NCI-H187 treated with DMSO at 0.1 percent for 48 hours (cell line): Measurements from ENCODE around the gene SLC4A7.
"Not testable (repeated sequence)": the region's sequence is repeated elsewhere in the genome, so short reads cannot be mapped to it uniquely, and the experiment has no call there.

Source experiments
- DNase-seq: peaks from one replicate; lab custom pipeline; 2025; lab: John Stamatoyannopoulos, UW

SLC4A7 gene

DNA sequence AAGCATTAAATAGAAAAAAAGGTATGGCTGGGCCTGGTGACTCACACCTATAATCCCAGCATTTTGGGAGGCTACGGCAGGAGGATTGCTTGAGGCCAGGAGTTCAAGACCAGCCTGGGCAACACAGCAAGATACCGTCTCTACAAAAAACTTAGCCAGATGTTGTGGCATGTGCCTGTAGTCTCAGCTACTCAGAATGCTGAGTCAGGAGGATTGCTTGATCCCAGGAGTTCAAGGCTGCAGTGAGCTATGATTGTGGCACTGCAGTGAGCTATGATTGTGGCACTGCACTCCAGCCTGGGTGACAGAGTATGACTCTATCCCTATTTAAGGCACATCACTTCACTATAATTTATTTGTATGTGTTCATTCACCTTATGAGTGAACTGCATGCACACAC is 54.3 kb downstream of the SLC4A7 start:
- DNase-seq = no peak

DNA sequence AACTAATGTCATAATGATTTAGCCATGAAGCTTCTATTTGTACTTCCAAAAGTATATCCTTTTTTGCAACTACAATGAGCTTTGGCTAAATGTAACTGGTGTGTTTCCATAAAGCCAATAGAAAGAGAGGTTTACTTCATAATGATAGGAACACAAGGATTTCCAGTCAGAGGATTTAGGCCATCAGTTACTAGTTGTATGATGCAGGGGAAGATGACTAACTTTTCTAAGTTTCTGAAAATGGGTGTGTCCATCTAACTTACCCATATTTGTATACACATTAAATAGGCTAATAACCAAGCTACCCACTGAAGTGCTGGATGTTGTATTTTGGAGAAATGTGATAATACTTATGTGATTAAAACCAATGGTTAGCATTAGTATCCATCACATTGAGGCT is 55.7 kb downstream of the SLC4A7 start:
- no peak for DNase-seq

DNA sequence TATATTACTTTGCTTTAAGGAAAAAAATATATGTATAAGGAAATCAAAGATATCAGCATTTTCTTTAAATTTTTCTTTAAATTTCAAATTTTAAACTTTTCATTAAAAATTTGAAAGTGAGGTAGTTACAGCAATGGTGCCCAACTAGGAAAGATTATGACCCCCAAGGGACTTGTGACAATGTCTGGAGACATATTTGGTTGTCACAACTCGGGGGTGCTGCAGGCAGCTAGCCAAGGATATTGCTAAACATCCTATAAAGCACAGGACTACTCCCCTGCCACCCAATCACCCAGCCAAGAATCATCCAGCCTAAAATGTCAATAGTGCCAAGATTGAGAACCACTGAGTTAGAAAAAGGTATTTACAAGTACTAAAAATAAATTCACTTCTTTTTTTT is 57.3 kb downstream of the SLC4A7 start:
- no peak for DNase-seq

DNA sequence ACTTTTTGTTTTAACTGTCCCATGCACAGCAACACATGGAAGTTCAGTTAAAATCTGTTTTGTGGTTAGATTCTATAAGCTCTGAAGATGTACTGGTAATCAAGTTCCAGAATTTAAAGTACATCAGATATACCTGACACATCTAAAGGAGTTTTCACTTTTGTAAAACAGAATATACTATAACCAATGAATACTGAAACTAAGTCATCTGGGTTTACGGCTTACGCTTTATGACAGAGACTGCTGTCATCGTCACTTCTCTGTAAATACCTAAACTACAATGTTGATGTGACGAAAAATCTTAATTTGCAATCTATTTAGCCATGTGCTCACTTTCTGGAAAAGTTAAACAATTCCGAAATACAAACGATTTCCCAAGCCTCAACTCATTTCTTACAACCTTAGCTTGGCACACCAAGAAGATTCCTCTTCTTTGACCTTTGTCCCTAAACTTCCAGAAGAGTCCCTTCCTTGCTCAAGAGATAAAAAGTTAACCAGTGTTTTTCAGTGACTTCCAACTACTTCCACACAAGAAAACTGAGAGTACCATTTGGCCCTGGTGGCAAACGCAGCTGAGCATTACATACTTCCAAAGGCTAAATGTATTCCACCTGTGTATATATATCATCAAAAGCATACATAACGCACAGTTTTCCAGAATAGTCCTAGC is 58.2 kb downstream of the SLC4A7 start:
- DNase-seq = no peak

DNA sequence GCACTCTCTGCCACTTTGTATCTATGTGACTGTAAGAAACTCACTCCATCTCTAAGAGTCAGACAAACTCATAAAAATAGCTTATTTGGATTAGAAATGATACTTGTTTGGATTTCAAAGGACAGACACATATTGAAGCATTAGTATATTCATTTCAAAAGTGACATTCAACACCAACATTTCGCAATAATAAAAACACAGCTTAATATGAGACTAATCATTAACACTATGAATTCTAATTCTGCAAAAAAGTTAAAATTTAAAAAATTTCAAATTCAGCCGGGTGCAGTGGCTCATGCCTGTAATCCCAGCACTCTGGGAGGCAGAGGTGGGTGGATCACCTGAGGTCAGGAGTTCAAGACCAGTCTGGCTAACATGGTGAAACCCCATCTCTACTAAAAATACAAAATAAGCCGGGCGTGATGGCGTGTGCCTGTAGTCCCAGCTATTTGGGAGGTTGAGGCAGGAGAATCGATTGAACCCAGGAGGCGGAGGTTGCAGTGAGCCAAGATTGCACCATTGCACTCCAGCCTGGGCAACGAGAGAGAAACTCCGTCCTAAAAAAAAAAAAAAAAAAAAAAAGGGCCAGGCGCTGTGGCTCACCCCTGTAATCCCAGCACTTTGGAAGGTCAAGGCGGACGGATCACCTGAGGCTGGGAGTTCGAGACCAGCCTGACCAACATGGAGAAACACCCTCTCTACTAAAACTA is 59.2 kb downstream of the SLC4A7 start:
- DNase-seq = not testable (repeated sequence)

DNA sequence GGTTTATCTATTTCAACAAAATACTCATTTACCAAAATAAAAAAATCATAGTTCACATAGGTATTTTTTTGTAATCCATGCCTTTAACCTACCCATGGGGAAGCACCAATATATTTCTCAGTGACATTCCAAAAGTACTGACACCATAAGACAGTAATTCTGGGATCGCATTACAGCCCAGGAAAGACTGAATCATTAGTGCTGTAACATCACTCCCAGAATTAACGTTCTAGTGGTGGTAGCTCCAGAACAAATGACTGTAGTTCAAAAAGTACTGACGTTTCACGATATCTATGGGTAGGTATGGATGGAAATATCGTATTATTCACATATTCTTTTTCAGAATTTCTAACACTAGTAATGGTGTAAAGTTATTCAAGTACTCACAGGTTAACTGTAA is 60.7 kb downstream of the SLC4A7 start:
- DNase-seq = no peak

DNA sequence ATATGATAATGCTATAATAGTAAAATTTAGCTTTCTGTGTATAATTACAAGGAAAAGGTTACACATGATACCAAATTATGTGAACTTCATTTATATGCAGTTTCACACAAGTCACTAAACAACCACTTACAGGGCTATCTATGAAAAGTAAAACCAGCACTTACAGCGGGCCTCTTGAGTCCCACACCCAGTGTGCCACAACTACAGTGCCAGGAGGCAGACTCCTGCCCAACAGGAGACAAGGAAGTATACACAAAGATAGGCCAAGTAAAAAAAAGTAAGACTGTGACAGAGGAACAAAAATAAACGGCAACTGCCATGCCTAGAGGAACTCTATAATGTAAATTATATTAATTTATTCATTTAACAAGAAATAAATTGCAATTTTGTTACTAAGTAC is 61.6 kb downstream of the SLC4A7 start:
- DNase-seq = no peak

DNA sequence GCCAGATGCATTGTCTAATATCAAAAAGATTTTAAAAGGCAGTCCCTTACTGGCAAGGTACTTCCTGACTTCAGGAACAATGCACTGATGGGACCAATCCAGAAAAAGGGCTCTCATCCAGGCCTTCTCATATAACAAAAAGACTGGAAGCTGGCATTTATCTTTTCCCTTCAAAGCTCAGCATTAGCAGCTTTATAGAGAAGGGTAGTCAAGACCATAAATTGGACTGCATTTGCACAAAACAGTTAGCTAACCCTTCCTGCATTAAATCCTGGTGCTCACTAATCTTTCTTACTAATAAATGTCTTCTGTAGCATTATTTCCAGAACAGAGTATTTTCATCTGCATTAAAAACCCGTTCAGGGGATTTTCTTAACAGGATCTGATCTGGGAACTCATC is 69.0 kb downstream of the SLC4A7 start:
- no peak for DNase-seq

DNA sequence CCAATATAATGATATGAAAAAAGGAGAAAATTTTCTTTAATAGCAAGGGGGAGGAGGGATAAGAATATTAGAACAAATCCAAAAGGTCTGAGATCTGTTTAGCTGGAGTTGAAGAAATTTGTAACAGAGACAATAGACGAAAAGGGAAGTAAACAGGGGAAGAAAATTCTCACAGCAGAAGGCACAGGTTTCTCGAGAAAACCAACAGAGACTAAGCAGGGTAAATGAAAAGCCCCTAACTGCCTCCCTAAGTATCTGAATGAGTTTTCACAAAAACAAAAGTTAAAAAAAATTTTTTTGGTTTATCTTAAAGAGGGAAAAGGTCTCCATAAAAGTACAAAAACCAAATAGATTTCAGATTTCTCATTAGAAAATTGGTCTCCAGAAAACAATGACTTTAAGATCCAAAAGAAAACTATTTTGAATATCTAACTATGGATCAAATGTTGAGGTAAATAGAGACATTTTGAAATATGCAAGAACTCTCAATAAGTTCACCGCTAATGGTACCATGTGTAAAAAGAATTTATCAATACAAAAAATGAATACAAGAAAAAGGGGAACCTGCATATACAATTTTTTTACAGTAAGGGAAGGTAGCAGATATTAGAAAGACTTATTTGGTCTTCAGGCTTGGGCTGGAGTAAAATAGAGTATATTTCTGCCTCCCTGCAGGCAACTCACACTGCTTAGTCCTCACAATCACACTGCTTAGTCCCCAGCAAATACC is 91.1 kb downstream of the SLC4A7 start:
- DNase-seq = no peak

DNA sequence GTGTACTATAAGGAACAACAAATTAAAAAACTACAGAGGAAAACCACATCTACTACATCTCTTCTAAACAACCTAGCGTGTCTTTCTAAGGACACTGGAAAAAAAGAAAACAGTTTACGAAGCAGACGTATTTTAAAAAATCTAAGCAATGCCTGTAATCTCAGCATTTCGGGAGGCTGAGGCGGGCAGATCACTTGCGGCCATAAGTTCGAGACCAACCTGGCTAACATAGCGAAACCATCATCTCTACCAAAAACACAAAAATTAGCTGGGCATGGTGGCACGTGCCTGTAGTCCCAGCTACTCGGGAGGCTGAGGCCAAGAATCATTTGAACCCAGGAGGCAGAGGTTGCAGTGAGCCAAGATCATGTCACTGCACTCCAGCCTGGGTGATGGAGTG is 91.8 kb downstream of the SLC4A7 start:
- not testable (repeated sequence) for DNase-seq

DNA sequence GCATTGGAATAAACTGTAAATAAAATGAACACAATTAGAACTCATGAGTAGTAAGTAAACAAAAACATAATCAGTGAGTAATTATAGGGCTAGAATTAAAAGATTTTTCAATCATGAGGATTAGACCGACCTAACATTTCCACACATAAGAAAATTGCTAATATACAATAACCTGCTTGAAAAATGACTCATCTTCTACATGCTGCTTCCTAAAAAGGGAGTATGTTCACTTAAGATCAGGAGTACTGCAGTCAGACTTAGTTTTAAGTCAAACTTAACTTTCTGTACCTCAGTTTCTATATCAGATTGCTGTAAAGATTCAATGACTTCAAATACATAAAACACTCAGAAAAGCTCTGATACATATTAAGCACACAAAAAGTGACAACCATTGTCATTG is 92.4 kb downstream of the SLC4A7 start:
- no peak for DNase-seq

DNA sequence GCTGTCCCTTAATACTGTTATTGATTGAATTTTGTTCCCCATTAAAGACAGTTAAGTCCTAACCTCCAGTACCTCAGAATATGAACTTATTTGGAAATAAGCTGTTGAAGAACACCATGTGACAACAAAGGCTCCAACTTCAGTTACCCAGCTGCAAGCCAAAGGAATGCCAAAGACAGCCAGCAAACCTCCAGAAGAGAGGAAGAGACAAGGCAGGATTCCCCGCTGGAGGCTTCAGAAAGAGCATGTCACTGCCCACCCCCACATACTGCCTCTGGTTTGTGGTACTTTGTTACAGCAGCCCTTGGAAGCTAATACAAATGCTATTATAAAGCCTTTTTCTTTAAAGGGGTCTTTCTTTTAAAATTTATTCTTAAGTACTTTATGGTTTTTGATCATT is 96.6 kb downstream of the SLC4A7 start:
- no peak for DNase-seq

DNA sequence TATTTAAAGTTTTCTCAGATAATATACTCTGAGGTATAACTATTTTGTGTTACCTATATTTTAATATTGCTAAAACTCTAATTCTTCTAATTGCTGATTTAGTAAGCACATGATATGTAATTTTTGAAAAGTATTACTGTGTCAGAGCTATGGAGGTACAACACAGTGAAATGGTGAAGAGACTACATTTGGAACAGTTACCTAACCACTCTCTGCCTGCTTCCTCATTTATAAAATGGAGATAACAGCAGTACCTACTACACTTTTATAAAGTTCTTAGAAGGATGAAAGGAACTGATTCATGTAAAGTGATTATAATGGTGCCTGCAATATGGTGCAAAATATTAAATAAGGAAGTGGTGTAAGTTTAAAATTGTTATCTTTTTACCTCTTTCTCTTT is 98.7 kb downstream of the SLC4A7 start:
- no peak for DNase-seq

DNA sequence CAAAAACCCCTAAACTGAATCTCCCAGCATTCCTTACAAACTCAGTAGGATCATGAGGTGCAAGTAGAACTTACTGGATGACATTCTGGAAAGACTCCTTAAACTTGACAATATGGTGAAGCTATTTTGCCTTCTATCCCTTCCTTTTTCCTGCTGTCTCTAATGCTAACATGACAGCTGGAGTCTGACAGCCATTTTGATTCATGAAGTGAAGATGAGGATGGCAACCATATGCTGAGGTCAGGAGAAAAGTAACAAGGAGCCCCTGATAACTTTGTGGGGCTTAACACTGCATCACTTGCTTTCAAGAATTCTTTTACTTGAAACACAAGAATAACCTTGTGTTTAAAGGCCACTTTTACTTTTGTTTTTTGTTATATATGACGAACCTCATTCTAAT is 100.0 kb downstream of the SLC4A7 start:
- no peak for DNase-seq

DNA sequence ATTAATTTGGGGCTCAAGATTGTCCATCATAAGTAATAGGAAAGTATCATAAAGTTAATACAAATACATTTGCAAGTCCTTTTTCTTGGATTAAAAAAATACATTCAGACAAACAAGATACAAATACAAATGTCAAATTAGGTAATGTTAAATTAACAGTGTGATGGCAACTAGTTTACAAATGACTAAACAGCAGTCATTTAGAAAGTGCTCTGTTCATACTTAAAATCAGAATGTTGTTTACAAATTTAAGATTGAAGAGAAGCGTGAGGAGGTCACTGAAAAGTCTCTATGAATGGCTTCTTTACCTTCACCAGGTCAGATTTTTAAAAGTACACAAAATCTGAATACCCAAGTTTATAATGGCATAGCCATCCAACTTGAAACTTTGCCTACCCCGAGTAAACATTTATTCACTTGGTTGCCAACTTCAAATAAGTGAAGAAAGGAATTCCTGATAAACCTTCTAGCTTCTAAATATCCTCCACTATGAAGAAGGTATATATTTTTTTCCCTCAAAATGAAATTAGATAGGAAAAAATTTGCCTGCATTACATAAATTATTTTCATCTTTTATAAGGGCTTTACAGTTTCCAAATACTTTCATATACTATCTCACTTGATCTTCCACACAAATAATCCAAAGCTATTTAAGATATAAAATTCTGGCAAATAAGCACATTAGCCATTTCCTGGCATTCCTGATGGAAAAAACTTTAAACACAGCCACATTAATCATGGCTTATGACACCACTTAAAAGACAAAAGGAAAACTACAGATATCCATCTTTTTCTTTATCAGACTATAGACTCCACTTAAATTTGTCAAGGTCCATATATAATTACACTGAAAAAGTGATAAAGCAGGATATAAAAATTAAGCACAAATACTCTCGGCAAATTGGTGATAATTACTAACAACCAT is 103.5 kb downstream of the SLC4A7 start:
- DNase-seq = no peak

DNA sequence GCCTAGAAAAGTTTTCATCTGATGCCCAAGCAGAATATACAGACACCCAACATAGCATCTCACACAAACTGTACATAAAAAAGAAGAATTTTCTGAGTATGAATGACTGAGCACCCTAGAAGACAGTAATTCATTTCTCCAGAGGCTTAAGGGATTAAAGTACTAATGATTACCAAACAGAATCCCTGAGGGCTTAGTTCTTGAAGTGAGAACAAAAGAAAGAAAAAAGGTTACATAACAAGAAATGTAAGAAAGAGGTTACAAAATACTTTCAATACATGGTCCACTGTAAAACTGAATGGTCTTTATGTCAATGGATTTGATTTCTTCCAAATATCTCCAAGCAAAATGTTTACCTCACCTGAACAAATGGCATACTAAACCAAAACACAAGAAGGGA is 105.9 kb downstream of the SLC4A7 start:
- DNase-seq = no peak

DNA sequence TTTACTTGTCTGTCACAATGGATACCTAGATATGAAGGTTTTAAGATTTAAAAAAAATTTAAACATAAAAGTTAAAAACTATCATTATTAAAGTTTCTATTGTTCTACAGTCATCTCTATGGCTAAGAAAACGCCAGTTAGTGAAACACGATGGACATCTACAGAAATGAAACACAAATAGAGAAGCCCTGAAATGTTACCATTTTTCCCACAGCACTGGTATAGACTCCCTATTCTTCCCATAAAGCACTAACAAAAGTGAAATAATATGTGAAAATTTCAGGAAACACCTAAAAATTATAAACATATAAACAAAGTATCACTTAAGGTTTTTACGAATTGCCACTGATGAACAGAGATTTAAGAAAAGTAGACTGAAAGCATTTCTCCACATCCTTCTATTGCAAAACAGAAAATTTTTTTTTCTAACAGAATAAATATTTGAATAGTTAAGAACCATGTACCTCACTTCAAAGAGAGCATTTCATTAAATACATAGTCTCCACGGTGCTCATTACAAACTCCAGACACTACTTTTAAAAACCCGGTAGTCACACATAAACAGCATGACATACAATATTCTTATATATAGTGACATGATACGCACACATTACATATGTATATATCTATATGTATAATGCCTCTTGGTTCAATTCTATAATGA is 107.9 kb downstream of the SLC4A7 start:
- DNase-seq = no peak

DNA sequence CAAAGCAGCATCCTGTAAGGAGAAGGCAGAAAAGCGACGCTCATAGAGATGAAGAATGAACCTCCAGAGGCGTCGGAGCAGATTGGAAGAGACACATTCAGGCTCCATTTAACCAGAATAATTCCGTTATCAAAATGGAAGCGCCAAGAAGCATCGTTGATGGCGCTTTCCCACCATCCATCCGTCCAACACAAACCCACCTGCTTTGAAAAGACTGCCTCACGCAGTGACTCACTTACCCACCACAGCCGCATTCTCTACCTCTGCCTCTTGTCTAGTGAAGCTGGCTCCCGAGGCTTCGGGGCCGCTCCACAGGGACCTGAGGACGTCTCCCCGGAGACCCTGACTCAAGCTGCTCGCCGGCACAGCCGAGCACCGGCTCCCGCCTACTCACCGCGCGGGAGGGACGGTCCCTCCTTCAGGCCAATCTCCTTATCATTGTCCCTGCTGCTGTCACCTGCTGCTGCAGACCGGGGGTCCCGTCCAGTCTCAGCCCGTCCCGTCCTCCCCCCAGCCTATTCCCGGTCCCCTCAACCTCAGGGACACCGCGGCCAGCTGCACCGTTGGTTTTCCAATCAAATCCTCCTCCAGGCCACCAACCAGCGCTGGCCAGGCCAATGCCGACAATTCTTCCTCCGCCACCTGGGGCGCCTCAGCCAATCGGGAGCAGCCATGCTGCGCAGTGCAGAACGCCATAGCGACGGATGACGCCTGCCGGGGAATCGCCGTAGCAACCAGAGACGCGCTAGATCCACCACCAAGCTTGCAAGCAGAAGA is 115.2 kb downstream of the SLC4A7 start, which contains the start of gene NEK10:
NEK10 (minus strand) TSS at position 553 of the 777 bp plus-strand sequence. CDS start 16,501 bp downstream, outside the sequence.
- DNase-seq = peak; percentile 7

DNA sequence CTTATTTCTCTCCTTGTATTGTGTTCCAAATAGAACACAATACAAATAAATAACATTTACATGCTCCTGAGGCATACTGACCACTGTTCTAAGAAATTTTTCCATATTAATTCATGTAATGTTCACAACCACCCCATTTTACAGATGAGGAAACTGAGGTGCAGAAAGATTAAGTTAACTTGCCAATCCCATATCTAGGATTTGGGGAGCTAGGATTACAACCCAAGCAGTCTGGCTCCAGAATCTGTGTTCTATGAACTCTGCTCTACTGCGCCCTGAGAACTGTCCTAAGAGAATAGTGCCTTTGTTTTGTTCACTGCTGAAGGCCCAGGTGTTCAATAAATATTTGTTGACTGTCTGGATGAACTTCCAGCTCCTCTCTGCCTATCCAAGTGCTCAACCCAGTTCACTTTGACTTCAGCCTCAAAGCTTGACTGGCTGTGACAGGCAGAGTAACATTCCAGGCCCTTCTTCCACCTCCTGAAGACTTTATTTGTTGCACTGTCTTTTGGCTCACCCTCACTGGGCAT is 118.1 kb downstream of the SLC4A7 start:
- DNase-seq = no peak
